HG02973 (cell line): ENCODE data around the gene KDR.

Experiments
- ATAC-seq: cut with Tn5 transposase; IDR thresholded peaks from one replicate; pipeline ENCODE4 v1.9.1; 2021; ENCODE audit warnings: moderate library complexity; ENCODE audit not compliant: unreplicated experiment

KDR gene

GRCh38 chr4:55125087-55125721, at the start of gene KDR:
TSS of gene KDR (minus strand) at chr4:55125595. CDS start at chr4:55125293, 302 bp downstream.
- ATAC-seq, result no peak

GRCh38 chr4:55173580-55173979, 48.2 kb upstream of the KDR start:
- ATAC-seq, result no peak

GRCh38 chr4:55172694-55173287, 47.4 kb upstream of the KDR start:
- no peak for ATAC-seq

GRCh38 chr4:55170462-55170861, 45.1 kb upstream of the KDR start:
- no peak for ATAC-seq

GRCh38 chr4:55169352-55169961, 44.1 kb upstream of the KDR start:
- no peak for ATAC-seq

- ATAC-seq, result no peak
These were observed 37.0 kb upstream of the KDR start for GRCh38 chr4:55162396-55162795.

GRCh38 chr4:55161739-55162138, 36.3 kb upstream of the KDR start:
- ATAC-seq, result no peak

- ATAC-seq, result no peak
These were observed 34.5 kb upstream of the KDR start for GRCh38 chr4:55159851-55160250.

- ATAC-seq, result no peak
These were observed 33.6 kb upstream of the KDR start for GRCh38 chr4:55158957-55159356.

- no peak for ATAC-seq
These were observed 32.3 kb upstream of the KDR start for GRCh38 chr4:55157559-55158277.

- ATAC-seq, result no peak
These were observed 29.5 kb upstream of the KDR start for GRCh38 chr4:55154933-55155332.

GRCh38 chr4:55154290-55154880, 29.0 kb upstream of the KDR start:
- ATAC-seq, result no peak

- ATAC-seq, result no peak
These were observed 18.5 kb upstream of the KDR start for GRCh38 chr4:55143858-55144257.

GRCh38 chr4:55138367-55138766, 13.0 kb upstream of the KDR start:
- no peak for ATAC-seq

- no peak for ATAC-seq
These were observed 11.2 kb upstream of the KDR start for GRCh38 chr4:55136634-55137033.

GRCh38 chr4:55133951-55134350, 8.6 kb upstream of the KDR start:
- ATAC-seq, result no peak

- no peak for ATAC-seq
These were observed 7.4 kb upstream of the KDR start for GRCh38 chr4:55132775-55133174.

- no peak for ATAC-seq
These were observed 2.1 kb upstream of the KDR start for GRCh38 chr4:55127521-55127920.

- no peak for ATAC-seq
These were observed 1.7 kb upstream of the KDR start for GRCh38 chr4:55127053-55127452.

- no peak for ATAC-seq
These were observed 557 bp upstream of the KDR start for GRCh38 chr4:55125763-55126541.
